22Rv1 (cell line): ENCODE data around the gene SPIN4.

Experiments used
- CTCF ChIP-seq: fragments of 450-650 bp; IDR thresholded peaks from 2 replicates; pipeline ENCODE4 v1.5.1; 2017; ENCODE audit warnings: mild to moderate bottlenecking
- ZFX ChIP-seq: fragments of 450-650 bp; IDR thresholded peaks from 2 replicates; pipeline ENCODE4 v1.6.1; 2017; ENCODE audit warnings: antibody characterized with exemption, borderline replicate concordance

GRCh38 chrX:63387411-63387810 is 36.3 kb upstream of the SPIN4 start:
- TF ChIP-seq CTCF: no peak
- TF ChIP-seq ZFX: no peak
